Gastrocnemius medialis (tissue), 4 donors: ENCODE measurements around the gene ADGRB3. TPM values are rescaled to one million over a fixed set of nuclear protein-coding genes. Genes with fewer than 3 reads are reported as not detected.
"Not testable (repeated sequence)": the region's sequence is repeated elsewhere in the genome, so short reads cannot be mapped to it uniquely, and the experiment has no call there.

ENCODE experiments used
- ATAC-seq, 2 donors: fragments of 150-250 bp; one replicate each; pipeline ENCODE4 v1.9.1; 2016
- DNase-seq, 2 donors: peaks; one replicate each; pipeline ENCODE4 v3.0.0-alpha.2; 2019
- H3K27ac ChIP-seq, 4 donors: fragments of 200-600 bp; sonication (generic); 1 replicate in 1 of 4; 2 replicates in 3 of 4; pipeline ENCODE4 v1.5.1; 2016 to 2018; ENCODE audit warnings: mild to moderate bottlenecking in 2 of 4, moderate library complexity in 1 of 4
- H3K27me3 ChIP-seq, 3 donors: fragments of 200-600 bp; sonication (generic) in 2 of 3; 1 replicate in 1 of 3; 2 replicates in 2 of 3; pipeline versions ENCODE4 v1.5.1 to v1.6.0; 2016 to 2019; ENCODE audit warnings: mild to moderate bottlenecking in 1 of 3, moderate library complexity in 1 of 3
- H3K36me3 ChIP-seq, 2 donors: fragments of 200-600 bp; sonication (generic) in 1 of 2; one replicate each; pipeline ENCODE4 v1.5.1; 2017 to 2018
- H3K4me1 ChIP-seq, 2 donors: fragments of 200-600 bp; sonication (generic) in 1 of 2; one replicate each; pipeline ENCODE4 v1.5.1; 2016 to 2017; ENCODE audit warnings: mild to moderate bottlenecking in 2 of 2
- H3K4me3 ChIP-seq, 4 donors: fragments of 200-600 bp; sonication (generic) in 3 of 4; 1 replicate in 1 of 4; 2 replicates in 3 of 4; pipeline ENCODE4 v1.5.1; 2016 to 2019; ENCODE audit warnings: mild to moderate bottlenecking in 2 of 4
- H3K9me3 ChIP-seq, 3 donors: fragments of 200-600 bp; sonication (generic) in 2 of 3; 1 replicate in 1 of 3; 2 replicates in 2 of 3; pipeline ENCODE4 v1.5.1; 2016 to 2019
- CTCF ChIP-seq, 5 experiments: fragments of 450-650 bp in 3 of 5; fragments of 200-600 bp in 2 of 5; sonication (generic) in 2 of 5; IDR thresholded peaks in 4 of 5; conservative IDR thresholded peaks in 1 of 5; 1 replicate in 4 of 5; 2 replicates in 1 of 5; pipeline ENCODE4 v1.5.1; 2016 to 2019; ENCODE audit warnings: antibody characterized with exemption in 5 of 5, mild to moderate bottlenecking in 3 of 5, moderate library complexity in 3 of 5
- POLR2A ChIP-seq, 2 donors: fragments of 450-650 bp; IDR thresholded peaks; one replicate each; pipeline ENCODE4 v1.6.1; 2017; ENCODE audit warnings: antibody characterized with exemption in 2 of 2, mild to moderate bottlenecking in 2 of 2, moderate library complexity in 2 of 2
- in situ Hi-C, 4 donors: fragments of 200-750 bp; cut with MboI; loops; one replicate each; pipeline versions ENCODE4 v1.15.0 to v1.8.0; 2017; ENCODE audit warnings: low sequenced_read_pairs in 4 of 4
- intact Hi-C: fragments of 100-400 bp; cut with DNase I; formaldehyde crosslinking; loops from one replicate; pipeline ENCODE4 v1.15.1; 2023; ENCODE audit warnings: low total_unique reads
- total RNA-seq, 4 donors: library from RNA; depleted of rRNA; stranded (reverse); fragments of >200 nt; gene quantifications; one replicate each; pipeline versions ENCODE4 v1.1.0 to v1.2.3, GENCODE V29; 2016

The ADGRB3 gene
- total RNA-seq, 4 donors from 2014 or later, result 0.56 to 0.58 (median 0.58) TPM; not detected in 1

DNA sequence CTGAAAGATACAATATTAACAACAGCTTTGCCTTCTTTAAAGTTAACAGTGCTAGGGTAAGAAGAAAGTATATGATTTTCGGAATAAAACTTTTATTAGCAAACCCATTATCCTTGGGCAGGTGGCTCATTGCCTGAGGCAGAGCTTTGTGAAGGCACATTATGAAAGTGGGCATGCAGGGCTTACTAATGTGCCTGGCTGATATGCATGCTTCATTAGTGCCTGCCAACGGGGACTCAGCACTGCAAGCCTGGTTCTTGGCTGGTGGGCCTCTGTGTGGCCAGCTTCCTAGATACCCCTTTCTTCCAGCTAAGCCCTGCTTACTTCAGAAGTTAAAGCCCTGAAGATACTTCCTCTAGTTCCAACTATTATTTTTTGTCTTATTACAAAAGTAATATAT is 481.6 kb downstream of the ADGRB3 start:
- Histone ChIP-seq H3K36me3 (no peaks in the 10 kb centered on the region), H3K4me1 (no peaks in the 10 kb centered on the region), H3K27me3 (no peaks in the 10 kb centered on the region), H3K27ac (no peak overlapping the region), H3K4me3 (no peak overlapping the region), H3K9me3 (no peaks in the 10 kb centered on the region)
- DNase-seq (no peak), ATAC-seq (no peak)
- no peak for TF ChIP-seq CTCF (IDR thresholded peaks at IDR 0.05 in 4 of 5, conservative IDR thresholded peaks at IDR 0.05 in 1 of 5)
- no peak for TF ChIP-seq POLR2A (IDR thresholded peaks at IDR 0.05)
- in situ Hi-C loops (no loop called here), intact Hi-C loops (no loop called here)

GRCh38 chr6:69121461-69122406 is 486.7 kb downstream of the ADGRB3 start:
- H3K4me3 ChIP-seq, DNase-seq, H3K27ac ChIP-seq, H3K4me1 ChIP-seq, H3K27me3 ChIP-seq, intact Hi-C loops, ATAC-seq, H3K9me3 ChIP-seq, H3K36me3 ChIP-seq, in situ Hi-C loops: not testable (repeated sequence)

DNA sequence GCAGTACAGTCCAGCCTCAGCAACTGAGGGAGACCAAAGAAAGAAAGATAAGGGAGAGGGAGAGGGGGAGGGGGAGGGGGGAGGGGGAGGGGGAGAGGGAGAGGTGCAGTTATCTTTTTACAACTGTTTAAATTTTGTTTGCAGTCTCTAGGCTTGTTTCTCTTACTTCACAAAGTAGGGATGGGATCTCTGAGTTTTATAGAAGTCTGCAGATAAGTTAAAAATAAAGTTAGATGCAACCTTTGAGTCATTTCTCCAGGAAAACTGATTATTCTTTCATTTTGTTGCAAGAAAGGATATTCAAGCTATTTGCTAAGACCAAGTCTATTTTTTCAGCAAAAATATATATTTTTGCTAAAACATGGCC is 487.3 kb downstream of the ADGRB3 start:
- intact Hi-C loops, result no loop called here
- Histone ChIP-seq H3K36me3 (no peaks in the 10 kb centered on the region), H3K27me3 (no peaks in the 10 kb centered on the region), H3K4me3 (no peak overlapping the region), H3K4me1 (no peaks in the 10 kb centered on the region), H3K27ac (no peak overlapping the region), H3K9me3 (no peaks in the 10 kb centered on the region)
- no peak for ATAC-seq
- no peak for DNase-seq
- in situ Hi-C loops, result no loop called here
- TF ChIP-seq CTCF (IDR thresholded peaks at IDR 0.05 in 4 of 5, conservative IDR thresholded peaks at IDR 0.05 in 1 of 5) (no peak), POLR2A (IDR thresholded peaks at IDR 0.05) (no peak)

- intact Hi-C loops, result no loop called here
- TF ChIP-seq POLR2A (IDR thresholded peaks at IDR 0.05), result no peak
- TF ChIP-seq CTCF (IDR thresholded peaks at IDR 0.05 in 4 of 5, conservative IDR thresholded peaks at IDR 0.05 in 1 of 5), result no peak
Observed at GRCh38 chr6:69128411-69128810, 493.3 kb downstream of the ADGRB3 start.

GRCh38 chr6:69129046-69129445 is 494.0 kb downstream of the ADGRB3 start:
- no peak for ATAC-seq
- TF ChIP-seq CTCF (IDR thresholded peaks at IDR 0.05 in 4 of 5, conservative IDR thresholded peaks at IDR 0.05 in 1 of 5), result no peak
- no peak for TF ChIP-seq POLR2A (IDR thresholded peaks at IDR 0.05)
- Histone ChIP-seq H3K4me1 (no peaks in the 10 kb centered on the region), H3K27ac (no peak overlapping the region), H3K36me3 (no peaks in the 10 kb centered on the region), H3K9me3 (no peaks in the 10 kb centered on the region), H3K4me3 (no peak overlapping the region), H3K27me3 (no peaks in the 10 kb centered on the region)
- in situ Hi-C loops, result no loop called here
- DNase-seq, result no peak
- intact Hi-C loops, result no loop called here

More at GRCh38 chr6:69128411-69128810, 493.3 kb downstream of the ADGRB3 start:
- no peaks in the 10 kb centered on the region for H3K9me3 ChIP-seq
- H3K36me3 ChIP-seq, result no peaks in the 10 kb centered on the region
- ATAC-seq (no peak), DNase-seq (no peak)
- H3K4me1 ChIP-seq, result no peaks in the 10 kb centered on the region
- in situ Hi-C loops, result no loop called here
- H3K4me3 ChIP-seq, result no peak overlapping the region
- no peaks in the 10 kb centered on the region for H3K27me3 ChIP-seq
- H3K27ac ChIP-seq, result no peak overlapping the region
